Breast epithelium (tissue), 3 donors: ENCODE measurements around the gene IL12RB1.

ENCODE experiments used
- POLR2A ChIP-seq: fragments of 450-650 bp; IDR thresholded peaks from one replicate; pipeline ENCODE4 v1.6.1; 2016; ENCODE audit warnings: antibody characterized with exemption, mild to moderate bottlenecking, moderate library complexity
- POLR2AphosphoS5 ChIP-seq, 3 donors: sonication (generic); formaldehyde crosslinking; IDR thresholded peaks; one replicate each; pipeline ENCODE4 v1.6.1; 2017; ENCODE audit warnings: antibody characterized with exemption in 3 of 3

DNA sequence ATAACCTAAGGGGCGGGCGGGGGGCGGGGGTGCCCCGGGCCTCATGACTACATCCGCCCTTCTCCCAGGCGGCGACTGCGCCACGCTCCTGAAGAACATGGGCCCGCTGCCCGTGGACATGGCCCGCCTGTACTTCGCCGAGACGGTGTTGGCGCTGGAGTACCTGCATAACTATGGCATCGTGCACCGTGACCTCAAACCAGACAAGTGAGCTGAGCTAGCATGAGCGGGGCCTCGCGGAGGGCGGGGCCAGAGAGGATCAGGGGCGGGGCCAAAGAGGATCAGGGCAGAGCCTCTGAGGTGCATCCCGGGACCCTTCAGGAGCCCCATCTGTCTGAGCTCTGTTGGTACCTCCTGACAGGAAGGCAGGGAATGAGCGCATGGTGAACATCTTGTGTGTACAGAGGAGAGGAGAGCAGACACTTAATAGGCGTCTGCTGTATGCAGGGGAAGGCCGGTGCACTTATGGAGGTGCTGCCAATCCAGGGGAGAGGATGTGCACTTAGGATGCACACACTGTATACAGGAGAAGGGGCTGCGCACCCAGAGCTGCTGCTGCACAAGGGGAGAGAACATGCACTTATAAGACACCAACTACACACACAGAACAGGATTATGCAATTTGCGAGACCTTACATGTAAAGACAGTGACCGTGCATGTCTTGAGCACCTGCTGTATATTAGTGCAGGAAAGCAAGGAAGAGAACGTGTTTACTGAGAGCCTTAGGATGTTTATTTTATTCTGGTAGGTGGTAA is 45.3 kb upstream of the IL12RB1 start:
- no peak for TF ChIP-seq POLR2A
- TF ChIP-seq POLR2AphosphoS5 (IDR thresholded peaks at IDR 0.05) = no peak
